Naive thymus-derived CD4-positive, alpha-beta T cell (primary cell): ENCODE data around the gene GJB2. TPM values are rescaled to one million over a fixed set of nuclear protein-coding genes. Genes with fewer than 3 reads are reported as not detected.

Experiments
- ATAC-seq: fragments of 150-1000 bp; cut with Tn5 transposase; 2 replicates; pipeline ENCODE4 v1.10.0; 2021; ENCODE audit warnings: mild to moderate bottlenecking, moderate library complexity
- CTCF ChIA-PET: fragments of 350-600 bp; sonication (Branson Sonifier 250); formaldehyde crosslinking; loops from one replicate; lab custom pipeline; 2021; ENCODE audit warnings: antibody characterized with exemption; lab: Charles Lee
- POLR2A ChIA-PET: fragments of 350-600 bp; sonication (Branson Sonifier 250); formaldehyde crosslinking; loops from one replicate; lab custom pipeline; 2021; ENCODE audit warnings: antibody characterized with exemption, inconsistent platforms; lab: Charles Lee
- DNase-seq, 9 donors: peaks; one replicate each; pipeline versions ENCODE4 v3.0.0 to v3.0.0-alpha.2; 2020 to 2022; ENCODE audit warnings: mixed read lengths in 1 of 9
- H3K27ac ChIP-seq: one replicate; pipeline ENCODE4 v1.7.0; 2013; ENCODE audit warnings: mild to moderate bottlenecking, low read depth, low read length, moderate library complexity
- H3K27me3 ChIP-seq, 2 donors: one replicate each; pipeline ENCODE4 v1.7.0; 2013; ENCODE audit warnings: low read length in 2 of 2, mild to moderate bottlenecking in 2 of 2, moderate library complexity in 2 of 2; ENCODE audit not compliant: control insufficient read depth in 2 of 2, insufficient read depth in 2 of 2
- H3K36me3 ChIP-seq, 3 experiments: 1 replicate in 2 of 3; 2 replicates in 1 of 3; pipeline ENCODE4 v1.7.0; 2013; ENCODE audit warnings: low read length in 3 of 3, mild to moderate bottlenecking in 3 of 3, moderate library complexity in 1 of 3; ENCODE audit not compliant: insufficient read depth in 3 of 3, control insufficient read depth in 2 of 3
- H3K4me1 ChIP-seq, 2 donors: one replicate each; pipeline ENCODE4 v1.7.0; 2013; ENCODE audit warnings: low read length in 2 of 2, mild to moderate bottlenecking in 2 of 2, moderate library complexity in 1 of 2; ENCODE audit not compliant: control insufficient read depth in 2 of 2, insufficient read depth in 2 of 2
- H3K4me3 ChIP-seq: 2 replicates; pipeline ENCODE4 v1.7.0; 2013; ENCODE audit warnings: mild to moderate bottlenecking, low read length
- H3K9me3 ChIP-seq, 3 experiments: 1 replicate in 2 of 3; 2 replicates in 1 of 3; pipeline ENCODE4 v1.7.0; 2013; ENCODE audit warnings: low read length in 3 of 3; ENCODE audit not compliant: control insufficient read depth in 2 of 3
- H3K27ac Mint-ChIP-seq, 9 donors: one replicate each; pipeline ENCODE4 v1.8.0; 2020 to 2022; ENCODE audit warnings: mixed read lengths in 9 of 9, mild to moderate bottlenecking in 8 of 9, moderate library complexity in 5 of 9, inconsistent platforms in 2 of 9
- H3K27me3 Mint-ChIP-seq, 5 donors: one replicate each; pipeline ENCODE4 v1.8.0; 2021 to 2022; ENCODE audit warnings: mixed read lengths in 5 of 5, mild to moderate bottlenecking in 1 of 5
- H3K36me3 Mint-ChIP-seq, 5 donors: one replicate each; pipeline ENCODE4 v1.8.0; 2020 to 2022; ENCODE audit warnings: mixed read lengths in 5 of 5, mild to moderate bottlenecking in 3 of 5, inconsistent platforms in 1 of 5
- H3K4me1 Mint-ChIP-seq, 7 donors: one replicate each; pipeline ENCODE4 v1.8.0; 2020 to 2022; ENCODE audit warnings: mixed read lengths in 7 of 7, mild to moderate bottlenecking in 3 of 7, inconsistent platforms in 1 of 7
- H3K4me3 Mint-ChIP-seq, 10 donors: one replicate each; pipeline ENCODE4 v1.8.0; 2020 to 2022; ENCODE audit warnings: mild to moderate bottlenecking in 10 of 10, mixed read lengths in 10 of 10, moderate library complexity in 6 of 10, inconsistent platforms in 2 of 10
- H3K9me3 Mint-ChIP-seq, 11 donors: one replicate each; pipeline ENCODE4 v1.8.0; 2020 to 2022; ENCODE audit warnings: mixed read lengths in 11 of 11, mild to moderate bottlenecking in 4 of 11, inconsistent platforms in 1 of 11, moderate library complexity in 1 of 11
- intact Hi-C, 2 donors: fragments of 100-400 bp; cut with micrococcal nuclease; formaldehyde crosslinking; loops; one replicate each; pipeline ENCODE4 v1.15.1; 2023
- polyA plus RNA-seq, 2 donors: library from polyadenylated mRNA; unstranded; fragments of 300-500 nt; fragmentation: Illumina TruSeq; gene quantifications; one replicate each; pipeline ENCODE4 v1.2.3, GENCODE V29; 2021
- total RNA-seq, 6 experiments: library from RNA in 5 of 6; stranded (reverse) in 5 of 6; gene quantifications; 1 replicate in 5 of 6; 2 replicates in 1 of 6; pipeline ENCODE4 v1.2.3 and lab custom pipeline; 2021 to 2026

Gene GJB2
- total and polyA plus RNA-seq, 7 experiments from 2014 or later, result 0.13 to 3.6 (median 0.22) TPM; not detected in 4

- Mint-ChIP-seq H3K4me1 (peaks cover 9 to 18% (median 13%) of the 10 kb centered on the region in 7 donors), H3K4me3 (no peak overlapping the region), H3K27ac (no peak overlapping the region), H3K36me3 (peaks cover 0 to 5% (median 3%) of the 10 kb centered on the region in 5 donors), H3K27me3 (peaks cover 0 to 31% (median 0%) of the 10 kb centered on the region in 5 donors), H3K9me3 (peaks cover 0 to 10% (median 4%) of the 10 kb centered on the region in 11 donors)
- DNase-seq, result no peak
- Histone ChIP-seq H3K4me1 (no peaks in the 10 kb centered on the region), H3K36me3 (no peaks in the 10 kb centered on the region), H3K9me3 (no peaks in the 10 kb centered on the region), H3K27me3 (no peaks in the 10 kb centered on the region), H3K4me3 (no peak overlapping the region), H3K27ac (no peak overlapping the region)
- CTCF ChIA-PET, result no interaction called here
- POLR2A ChIA-PET, result no interaction called here
- no peak for ATAC-seq
- intact Hi-C loops, result no loop called here
Measured at GRCh38 chr13:20217168-20217567, 24.4 kb upstream of the GJB2 start.

- Mint-ChIP-seq H3K9me3 (peaks cover 0 to 10% (median 7%) of the 10 kb centered on the region in 11 donors), H3K4me3 (no peak overlapping the region), H3K36me3 (peaks cover 0 to 7% (median 0%) of the 10 kb centered on the region in 5 donors), H3K27me3 (peaks cover 0 to 42% (median 19%) of the 10 kb centered on the region in 5 donors), H3K4me1 (peaks cover 0 to 4% (median 0%) of the 10 kb centered on the region in 7 donors), H3K27ac (no peak overlapping the region)
- Histone ChIP-seq H3K27ac (no peak overlapping the region), H3K36me3 (no peaks in the 10 kb centered on the region), H3K27me3 (no peaks in the 10 kb centered on the region), H3K4me1 (no peaks in the 10 kb centered on the region), H3K4me3 (no peak overlapping the region), H3K9me3 (no peaks in the 10 kb centered on the region)
- ATAC-seq (no peak), DNase-seq (no peak)
- CTCF ChIA-PET, result no interaction called here
- POLR2A ChIA-PET, result no interaction called here
- intact Hi-C loops, result no loop called here
Measured at GRCh38 chr13:20209948-20210347, 17.2 kb upstream of the GJB2 start.

GRCh38 chr13:20206698-20207235 lies 14.0 kb upstream of the GJB2 start:
- intact Hi-C loops, result no loop called here
- Mint-ChIP-seq H3K4me3 (no peak overlapping the region), H3K27ac (peak overlapping the region in 1 of 9 donors; percentile 64), H3K27me3 (peaks cover 0 to 32% (median 21%) of the 10 kb centered on the region in 5 donors), H3K4me1 (peaks cover 0 to 4% (median 0%) of the 10 kb centered on the region in 7 donors), H3K9me3 (peaks cover 0 to 7% (median 4%) of the 10 kb centered on the region in 11 donors), H3K36me3 (peaks cover 0 to 3% (median 0%) of the 10 kb centered on the region in 5 donors)
- no peak for ATAC-seq
- Histone ChIP-seq H3K27me3 (no peaks in the 10 kb centered on the region), H3K27ac (no peak overlapping the region), H3K4me3 (no peak overlapping the region), H3K36me3 (no peaks in the 10 kb centered on the region), H3K4me1 (no peaks in the 10 kb centered on the region), H3K9me3 (peaks cover 0 to under 1% (median 0%) of the 10 kb centered on the region in 3 experiments)
- ChIA-PET CTCF (no interaction called here), POLR2A (no interaction called here)
- no peak for DNase-seq

GRCh38 chr13:20206065-20206697 lies 13.4 kb upstream of the GJB2 start:
- ChIA-PET CTCF (no interaction called here), POLR2A (no interaction called here)
- no peak overlapping the region for H3K4me3 Mint-ChIP-seq
- Histone ChIP-seq H3K4me1 (no peaks in the 10 kb centered on the region), H3K9me3 (peaks cover 0 to 4% (median 3%) of the 10 kb centered on the region in 3 experiments), H3K36me3 (no peaks in the 10 kb centered on the region), H3K4me3 (no peak overlapping the region), H3K27me3 (no peaks in the 10 kb centered on the region), H3K27ac (no peak overlapping the region)
- H3K27ac Mint-ChIP-seq, result no peak overlapping the region
- DNase-seq, result no peak
- peaks cover 0 to 3% (median 0%) of the 10 kb centered on the region in 5 donors for H3K36me3 Mint-ChIP-seq
- peaks cover 0 to 4% (median 0%) of the 10 kb centered on the region in 7 donors for H3K4me1 Mint-ChIP-seq
- intact Hi-C loops, result no loop called here
- ATAC-seq, result no peak
- peaks cover 0 to 32% (median 23%) of the 10 kb centered on the region in 5 donors for H3K27me3 Mint-ChIP-seq
- peaks cover 0 to 10% (median 4%) of the 10 kb centered on the region in 11 donors for H3K9me3 Mint-ChIP-seq

- Histone ChIP-seq H3K4me3 (no peak overlapping the region), H3K4me1 (peaks cover 6 to 14% of the 10 kb centered on the region in 2 donors), H3K9me3 (peaks cover 0 to 4% (median 3%) of the 10 kb centered on the region in 3 experiments), H3K27ac (no peak overlapping the region), H3K36me3 (no peaks in the 10 kb centered on the region), H3K27me3 (peaks cover 26 to 33% of the 10 kb centered on the region in 2 donors)
- DNase-seq, result no peak
- no peak for ATAC-seq
- intact Hi-C loops, result loop anchor here (5.0 to 10.0 kb wide), 6 partner anchors 216 to 629 kb away; partner anchors contain the start of genes EEF1AKMT1 (in 1 of the 2), IFT88 (in 1 of the 2) and IL17D (in 1 of the 2)
- Mint-ChIP-seq H3K4me1 (peaks cover 9 to 20% (median 12%) of the 10 kb centered on the region in 7 donors), H3K27me3 (peaks cover 27 to 63% (median 43%) of the 10 kb centered on the region in 5 donors), H3K9me3 (peaks cover 0 to 10% (median 2%) of the 10 kb centered on the region in 11 donors), H3K27ac (no peak overlapping the region), H3K36me3 (peaks cover 0 to 3% (median 0%) of the 10 kb centered on the region in 5 donors), H3K4me3 (no peak overlapping the region)
- POLR2A ChIA-PET, result no interaction called here
- CTCF ChIA-PET, result interaction anchor here (0.8 kb wide), 1 partner anchor 726 kb away, joined by 4 read pairs; no protein-coding TSS in a partner anchor
Measured at GRCh38 chr13:20198781-20199180, 6.0 kb upstream of the GJB2 start.

- H3K27me3 ChIP-seq, result peaks cover 27 to 41% of the 10 kb centered on the region in 2 donors
- Mint-ChIP-seq H3K4me1 (peaks cover 15 to 26% (median 19%) of the 10 kb centered on the region in 7 donors), H3K9me3 (peaks cover 0 to 8% (median 2%) of the 10 kb centered on the region in 11 donors), H3K36me3 (peaks cover 0 to 3% (median 0%) of the 10 kb centered on the region in 5 donors), H3K27ac (peak overlapping the region in 1 of 9 donors; percentile 57), H3K4me3 (no peak overlapping the region), H3K27me3 (peaks cover 30 to 64% (median 48%) of the 10 kb centered on the region in 5 donors)
- CTCF ChIA-PET, result interaction anchor here (0.6 to 2.1 kb wide), 13 partner anchors 10 to 727 kb away, joined by 3 to 10 read pairs (median 4); no protein-coding TSS in a partner anchor
- no peak overlapping the region for H3K4me3 ChIP-seq
- H3K27ac ChIP-seq, result no peak overlapping the region
- DNase-seq (peak in 5 of 9 donors; percentile 38 to 59 (median 51)), ATAC-seq (peak; percentile 81)
- intact Hi-C loops, result loop anchor here (1.0 to 10.0 kb wide), 12 partner anchors 15 to 728 kb away; partner anchors contain the start of genes EEF1AKMT1 (in 2 of the 2), IFT88 (in 1 of the 2) and IL17D (in 1 of the 2)
- peaks cover 11 to 20% of the 10 kb centered on the region in 2 donors for H3K4me1 ChIP-seq
- H3K9me3 ChIP-seq, result peaks cover 0 to 4% (median 3%) of the 10 kb centered on the region in 3 experiments
- POLR2A ChIA-PET, result interaction anchor here (0.5 to 0.7 kb wide), 3 partner anchors 575 to 1192 kb away, joined by 3 to 4 read pairs (median 3); no protein-coding TSS in a partner anchor
- H3K36me3 ChIP-seq, result no peaks in the 10 kb centered on the region
Measured at GRCh38 chr13:20197361-20197834, 4.7 kb upstream of the GJB2 start.
